Measurements from ENCODE around the gene MIF4GD. TPM values are rescaled to one million over a fixed set of nuclear protein-coding genes. Genes with fewer than 3 reads are reported as not detected.
A peak's percentile ranks its signal among the peaks of the same experiment; 100 is the strongest.

The MIF4GD gene
- total and polyA plus RNA-seq, 7 donors, result 19.2 to 45.8 (median 37.1) TPM

DNA sequence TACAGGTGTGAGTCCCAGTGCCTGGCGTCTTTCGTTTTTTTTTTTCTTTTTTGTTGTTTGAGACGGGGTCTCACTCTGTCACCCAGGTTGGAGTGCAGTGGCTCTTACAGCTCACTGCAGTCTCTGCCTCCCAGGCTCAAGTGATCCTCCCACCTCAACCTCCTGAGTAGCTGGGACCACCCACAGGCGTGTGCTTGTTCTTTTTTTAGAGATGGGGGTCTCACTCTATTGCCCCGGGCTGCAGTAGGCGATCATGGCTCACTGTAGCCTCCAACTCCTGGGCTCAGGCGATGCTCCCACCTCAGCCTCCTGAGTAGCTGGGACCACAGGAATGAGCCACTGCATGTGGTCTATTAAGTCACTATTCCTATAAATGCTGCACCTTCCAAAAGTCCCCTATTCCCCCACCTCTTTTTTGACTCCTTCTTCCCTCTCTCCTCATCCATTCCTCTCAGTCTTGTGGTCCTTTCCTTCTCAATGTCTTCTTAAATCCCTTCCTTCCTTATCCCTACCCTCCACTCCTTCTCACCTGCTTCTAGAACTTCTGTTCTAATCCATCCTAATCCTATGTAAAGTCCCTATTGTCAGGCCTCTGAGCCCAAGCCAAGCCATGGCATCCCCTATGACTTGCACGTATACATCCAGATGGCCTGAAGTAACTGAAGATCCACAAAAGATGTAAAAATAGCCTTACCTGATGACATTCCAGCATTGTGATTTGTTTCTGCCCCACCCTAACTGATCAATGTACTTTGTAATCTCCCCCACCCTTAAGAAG, 18.8 kb downstream of the MIF4GD start:
- intact Hi-C loops (cut with DNase I), result no loop called here
- no peak overlapping the region for H3K27ac ChIP-seq
- TF ChIP-seq, protein P1, sequence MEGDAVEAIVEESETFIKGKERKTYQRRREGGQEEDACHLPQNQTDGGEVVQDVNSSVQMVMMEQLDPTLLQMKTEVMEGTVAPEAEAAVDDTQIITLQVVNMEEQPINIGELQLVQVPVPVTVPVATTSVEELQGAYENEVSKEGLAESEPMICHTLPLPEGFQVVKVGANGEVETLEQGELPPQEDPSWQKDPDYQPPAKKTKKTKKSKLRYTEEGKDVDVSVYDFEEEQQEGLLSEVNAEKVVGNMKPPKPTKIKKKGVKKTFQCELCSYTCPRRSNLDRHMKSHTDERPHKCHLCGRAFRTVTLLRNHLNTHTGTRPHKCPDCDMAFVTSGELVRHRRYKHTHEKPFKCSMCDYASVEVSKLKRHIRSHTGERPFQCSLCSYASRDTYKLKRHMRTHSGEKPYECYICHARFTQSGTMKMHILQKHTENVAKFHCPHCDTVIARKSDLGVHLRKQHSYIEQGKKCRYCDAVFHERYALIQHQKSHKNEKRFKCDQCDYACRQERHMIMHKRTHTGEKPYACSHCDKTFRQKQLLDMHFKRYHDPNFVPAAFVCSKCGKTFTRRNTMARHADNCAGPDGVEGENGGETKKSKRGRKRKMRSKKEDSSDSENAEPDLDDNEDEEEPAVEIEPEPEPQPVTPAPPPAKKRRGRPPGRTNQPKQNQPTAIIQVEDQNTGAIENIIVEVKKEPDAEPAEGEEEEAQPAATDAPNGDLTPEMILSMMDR (IDR thresholded peaks at IDR 0.05), result no peak
- ATAC-seq (no peak), DNase-seq (no peak)
- H3K4me3 ChIP-seq, result no peak overlapping the region
- 86 to 94% (median 89%) methylated on average over 8 of the region's 8 CpGs for WGBS, 3 donors
- H3K27me3 ChIP-seq (ENCODE audit: insufficient read depth in 3 of 3, low read length in 2 of 3), result no peaks in the 10 kb centered on the region
- peaks cover 0 to 8% of the 10 kb centered on the region in 2 donors for H3K36me3 ChIP-seq (ENCODE audit: insufficient read depth in 1 of 2, low read depth in 1 of 2)
- H3K4me1 ChIP-seq, result peaks cover 17% of the 10 kb centered on the region
- no peaks in the 10 kb centered on the region for H3K9me3 ChIP-seq

DNA sequence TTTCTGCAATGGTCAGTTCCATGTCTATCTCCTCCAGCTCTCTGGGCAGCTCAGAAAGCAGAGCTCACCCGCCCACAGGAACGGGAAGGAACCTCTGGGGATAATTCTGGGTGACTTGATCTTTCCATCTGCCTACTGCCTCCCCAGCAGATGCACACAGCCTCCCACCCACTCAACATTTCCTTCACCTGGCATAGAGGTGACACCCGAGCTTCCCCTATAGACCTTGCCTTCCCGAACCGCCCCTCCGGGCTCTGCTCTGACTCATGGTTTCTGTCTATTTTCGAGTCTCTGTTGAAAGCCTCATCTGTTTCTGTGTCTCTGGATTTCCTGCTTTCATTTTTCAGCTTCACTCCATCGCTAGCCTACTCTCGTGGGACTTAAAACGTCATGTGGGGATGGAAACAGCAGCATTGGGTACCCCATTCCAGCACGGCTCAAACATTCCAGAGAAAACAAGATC, 21.0 kb downstream of the MIF4GD start:
- Histone ChIP-seq H3K27me3 (ENCODE audit: insufficient read depth in 3 of 3, low read length in 2 of 3) (no peaks in the 10 kb centered on the region), H3K9me3 (no peaks in the 10 kb centered on the region), H3K36me3 (ENCODE audit: insufficient read depth in 1 of 2, low read depth in 1 of 2) (peaks cover 0 to 26% of the 10 kb centered on the region in 2 donors), H3K4me1 (peaks cover 17% of the 10 kb centered on the region), H3K4me3 (no peak overlapping the region), H3K27ac (peak overlapping the region; percentile 49)
- DNase-seq (peak; percentile 49 to 51), ATAC-seq (peak; percentile 49 to 81 (median 76))
- WGBS, 3 donors, result 39 to 45% (median 42%) methylated on average over 11 of the region's 11 CpGs
- TF ChIP-seq, protein P1 (IDR thresholded peaks at IDR 0.05), result no peak
- intact Hi-C loops (cut with DNase I), result no loop called here

DNA sequence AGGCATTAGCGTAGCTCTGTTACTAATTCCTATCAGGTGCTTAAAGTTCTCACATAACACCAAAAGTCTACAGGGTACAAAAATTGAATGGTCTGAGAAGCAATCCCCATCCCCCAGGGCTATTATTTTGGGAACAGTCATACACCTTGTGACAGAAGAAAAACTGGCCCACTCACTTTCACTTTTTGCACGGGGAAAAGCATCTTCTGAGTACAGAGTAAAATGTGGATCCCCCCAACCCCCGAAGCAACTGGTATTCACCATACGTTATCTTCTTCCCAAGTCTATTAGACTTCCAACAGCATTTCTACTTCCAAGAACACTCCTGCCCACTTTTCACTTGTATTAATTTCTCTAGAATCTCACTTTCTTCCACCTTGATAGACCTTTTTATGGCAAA, 21.5 kb downstream of the MIF4GD start:
- ATAC-seq, result no peak
- Histone ChIP-seq H3K4me3 (no peak overlapping the region), H3K36me3 (ENCODE audit: insufficient read depth in 1 of 2, low read depth in 1 of 2) (peaks cover 0 to 30% of the 10 kb centered on the region in 2 donors), H3K9me3 (no peaks in the 10 kb centered on the region), H3K4me1 (peaks cover 17% of the 10 kb centered on the region), H3K27ac (peak overlapping the region; percentile 49), H3K27me3 (ENCODE audit: insufficient read depth in 3 of 3, low read length in 2 of 3) (no peaks in the 10 kb centered on the region)
- WGBS, 3 donors, result 51 to 65% (median 54%) methylated on average over 4 of the region's 4 CpGs
- TF ChIP-seq, protein P1 (IDR thresholded peaks at IDR 0.05), result no peak
- DNase-seq, result no peak
- intact Hi-C loops (cut with DNase I), result no loop called here

DNA sequence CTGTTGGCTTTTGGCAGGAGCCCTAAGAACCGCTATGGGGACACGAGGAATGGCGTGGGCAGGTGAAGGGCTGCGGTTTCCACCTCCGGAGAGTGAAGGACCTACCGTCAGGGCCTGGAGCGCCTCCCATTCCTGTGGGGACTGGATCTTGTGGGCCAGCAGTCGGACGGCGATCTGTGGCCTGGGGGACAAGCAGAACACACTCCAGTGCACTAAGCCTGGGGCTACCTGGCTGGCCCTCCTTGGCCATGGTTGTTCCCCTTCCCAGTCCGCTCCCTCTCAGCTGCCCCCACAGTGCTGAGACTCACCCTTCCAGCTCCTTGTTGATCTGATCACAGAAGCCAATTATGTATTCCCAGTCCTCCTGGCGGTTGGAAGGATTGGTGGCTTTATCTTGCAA, 24.6 kb downstream of the MIF4GD start:
- WGBS, 3 donors, result 90 to 93% (median 91%) methylated on average over 9 to 12 of the region's 12 CpGs
- H3K4me3 ChIP-seq, result no peak overlapping the region
- intact Hi-C loops (cut with DNase I), result no loop called here
- ATAC-seq, result no peak
- peaks cover 25% of the 10 kb centered on the region for H3K4me1 ChIP-seq
- no peaks in the 10 kb centered on the region for H3K9me3 ChIP-seq
- H3K36me3 ChIP-seq (ENCODE audit: insufficient read depth in 1 of 2, low read depth in 1 of 2), result peaks cover 0 to 62% of the 10 kb centered on the region in 2 donors
- TF ChIP-seq, protein P1 (IDR thresholded peaks at IDR 0.05), result no peak
- H3K27me3 ChIP-seq (ENCODE audit: insufficient read depth in 3 of 3, low read length in 2 of 3), result no peaks in the 10 kb centered on the region
- H3K27ac ChIP-seq, result no peak overlapping the region
- no peak for DNase-seq

Measured in psoas muscle (tissue), 8 donors.